Lower leg skin (tissue), 3 donors: ENCODE results near the gene ZDHHC19.

Source experiments
- POLR2A ChIP-seq, 2 donors: fragments of 450-650 bp; IDR thresholded peaks; one replicate each; pipeline ENCODE4 v1.6.1; 2016 to 2017; ENCODE audit warnings: antibody characterized with exemption in 2 of 2, mild to moderate bottlenecking in 1 of 2, moderate library complexity in 1 of 2
- TF ChIP-seq, protein P1 (sequence below), 3 donors: fragments of 450-650 bp; IDR thresholded peaks; one replicate each; pipeline ENCODE4 v1.5.1; 2016; ENCODE audit warnings: antibody characterized with exemption in 3 of 3, mild to moderate bottlenecking in 3 of 3, moderate library complexity in 2 of 3

DNA sequence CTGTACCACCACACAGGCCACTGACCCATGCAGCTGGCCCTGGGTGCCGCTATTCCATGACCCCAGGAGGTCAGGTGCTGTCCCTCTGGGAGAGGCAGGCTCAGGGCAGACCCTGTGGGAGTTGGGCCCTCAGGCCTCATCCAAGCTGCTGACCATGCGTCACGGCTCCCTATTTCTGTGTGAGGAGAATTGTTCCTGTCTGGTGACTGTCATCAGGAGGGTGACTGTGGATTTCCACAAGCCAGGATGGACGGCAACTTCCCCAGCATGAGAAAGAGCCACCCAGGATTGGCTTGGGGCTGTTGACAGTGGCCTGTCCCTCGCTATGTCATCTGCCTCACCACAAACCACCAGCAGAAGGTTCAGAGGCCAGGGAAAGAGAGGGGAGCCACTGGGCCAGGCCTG is 41.4 kb downstream of the ZDHHC19 start:
- TF ChIP-seq, protein P1, sequence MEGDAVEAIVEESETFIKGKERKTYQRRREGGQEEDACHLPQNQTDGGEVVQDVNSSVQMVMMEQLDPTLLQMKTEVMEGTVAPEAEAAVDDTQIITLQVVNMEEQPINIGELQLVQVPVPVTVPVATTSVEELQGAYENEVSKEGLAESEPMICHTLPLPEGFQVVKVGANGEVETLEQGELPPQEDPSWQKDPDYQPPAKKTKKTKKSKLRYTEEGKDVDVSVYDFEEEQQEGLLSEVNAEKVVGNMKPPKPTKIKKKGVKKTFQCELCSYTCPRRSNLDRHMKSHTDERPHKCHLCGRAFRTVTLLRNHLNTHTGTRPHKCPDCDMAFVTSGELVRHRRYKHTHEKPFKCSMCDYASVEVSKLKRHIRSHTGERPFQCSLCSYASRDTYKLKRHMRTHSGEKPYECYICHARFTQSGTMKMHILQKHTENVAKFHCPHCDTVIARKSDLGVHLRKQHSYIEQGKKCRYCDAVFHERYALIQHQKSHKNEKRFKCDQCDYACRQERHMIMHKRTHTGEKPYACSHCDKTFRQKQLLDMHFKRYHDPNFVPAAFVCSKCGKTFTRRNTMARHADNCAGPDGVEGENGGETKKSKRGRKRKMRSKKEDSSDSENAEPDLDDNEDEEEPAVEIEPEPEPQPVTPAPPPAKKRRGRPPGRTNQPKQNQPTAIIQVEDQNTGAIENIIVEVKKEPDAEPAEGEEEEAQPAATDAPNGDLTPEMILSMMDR (IDR thresholded peaks at IDR 0.05), result no peak
- TF ChIP-seq POLR2A (IDR thresholded peaks at IDR 0.05), result no peak
